ENCODE measurements around the gene OPA3. TPM values are rescaled to one million over a fixed set of nuclear protein-coding genes. Genes with fewer than 3 reads are reported as not detected.

OPA3 gene
- total RNA-seq, 1 donor from 2014 or later = 3.7 TPM

DNA sequence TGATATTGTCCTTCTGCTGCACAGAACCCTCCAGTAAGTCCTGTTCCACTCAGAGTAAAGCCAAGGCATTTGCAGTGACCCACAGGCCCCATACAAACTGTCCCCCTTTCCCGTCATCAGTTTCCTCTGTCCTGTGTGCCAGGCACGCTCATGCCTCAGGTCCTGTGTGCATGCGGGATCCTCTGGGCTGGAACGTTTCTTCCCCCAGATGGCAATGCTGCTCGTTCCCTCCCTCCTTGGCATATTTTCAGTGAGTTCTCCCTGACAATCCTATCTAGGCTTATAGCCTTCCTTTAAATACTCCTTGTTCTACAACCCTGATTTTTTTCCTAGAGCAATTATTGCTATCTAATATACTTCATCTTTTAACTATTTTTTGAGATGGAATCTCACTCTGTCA is 5.7 kb downstream of the OPA3 start:
- peaks cover 6% of the 10 kb centered on the region for H3K4me1 ChIP-seq
- H4K20me1 ChIP-seq (ENCODE audit: low read depth) = no peaks in the 10 kb centered on the region
- no peaks in the 10 kb centered on the region for H3K9me3 ChIP-seq (ENCODE audit: low read depth)
- no peaks in the 10 kb centered on the region for H3K27me3 ChIP-seq
- peaks cover 3% of the 10 kb centered on the region for H3K27me3 Mint-ChIP-seq (ENCODE audit: insufficient read depth, low read depth)
- peaks cover 2% of the 10 kb centered on the region for H3K36me3 Mint-ChIP-seq
- no peak for DNase-seq (ENCODE audit: low spot score)
- H3F3A ChIP-seq (ENCODE audit: low read depth) = peaks cover 4% of the 10 kb centered on the region
- no peak overlapping the region for H3K4me2 ChIP-seq
- H3K4me3 ChIP-seq = no peak overlapping the region
- no peaks in the 10 kb centered on the region for H3K36me3 ChIP-seq
- peak overlapping the region; percentile 82 for H3K27ac Mint-ChIP-seq
- H3K4me1 Mint-ChIP-seq = peaks cover 15% of the 10 kb centered on the region
- H3K27ac ChIP-seq = no peak overlapping the region
- no peak overlapping the region for H3K9ac ChIP-seq
- H3K4me3 Mint-ChIP-seq = peak overlapping the region; percentile 62
- TF ChIP-seq EZH2 (IDR thresholded peaks at IDR 0.05) (no peak), EZH2phosphoT487 (IDR thresholded peaks at IDR 0.05) (no peak)
- TF ChIP-seq, protein P1, sequence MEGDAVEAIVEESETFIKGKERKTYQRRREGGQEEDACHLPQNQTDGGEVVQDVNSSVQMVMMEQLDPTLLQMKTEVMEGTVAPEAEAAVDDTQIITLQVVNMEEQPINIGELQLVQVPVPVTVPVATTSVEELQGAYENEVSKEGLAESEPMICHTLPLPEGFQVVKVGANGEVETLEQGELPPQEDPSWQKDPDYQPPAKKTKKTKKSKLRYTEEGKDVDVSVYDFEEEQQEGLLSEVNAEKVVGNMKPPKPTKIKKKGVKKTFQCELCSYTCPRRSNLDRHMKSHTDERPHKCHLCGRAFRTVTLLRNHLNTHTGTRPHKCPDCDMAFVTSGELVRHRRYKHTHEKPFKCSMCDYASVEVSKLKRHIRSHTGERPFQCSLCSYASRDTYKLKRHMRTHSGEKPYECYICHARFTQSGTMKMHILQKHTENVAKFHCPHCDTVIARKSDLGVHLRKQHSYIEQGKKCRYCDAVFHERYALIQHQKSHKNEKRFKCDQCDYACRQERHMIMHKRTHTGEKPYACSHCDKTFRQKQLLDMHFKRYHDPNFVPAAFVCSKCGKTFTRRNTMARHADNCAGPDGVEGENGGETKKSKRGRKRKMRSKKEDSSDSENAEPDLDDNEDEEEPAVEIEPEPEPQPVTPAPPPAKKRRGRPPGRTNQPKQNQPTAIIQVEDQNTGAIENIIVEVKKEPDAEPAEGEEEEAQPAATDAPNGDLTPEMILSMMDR (IDR thresholded peaks at IDR 0.05) = no peak
- H3K79me2 ChIP-seq (ENCODE audit: low read depth) = peaks cover 37% of the 10 kb centered on the region
- H2AFZ ChIP-seq (replicated peaks) = no peak overlapping the region
- H3K9me3 Mint-ChIP-seq = no peaks in the 10 kb centered on the region

DNA sequence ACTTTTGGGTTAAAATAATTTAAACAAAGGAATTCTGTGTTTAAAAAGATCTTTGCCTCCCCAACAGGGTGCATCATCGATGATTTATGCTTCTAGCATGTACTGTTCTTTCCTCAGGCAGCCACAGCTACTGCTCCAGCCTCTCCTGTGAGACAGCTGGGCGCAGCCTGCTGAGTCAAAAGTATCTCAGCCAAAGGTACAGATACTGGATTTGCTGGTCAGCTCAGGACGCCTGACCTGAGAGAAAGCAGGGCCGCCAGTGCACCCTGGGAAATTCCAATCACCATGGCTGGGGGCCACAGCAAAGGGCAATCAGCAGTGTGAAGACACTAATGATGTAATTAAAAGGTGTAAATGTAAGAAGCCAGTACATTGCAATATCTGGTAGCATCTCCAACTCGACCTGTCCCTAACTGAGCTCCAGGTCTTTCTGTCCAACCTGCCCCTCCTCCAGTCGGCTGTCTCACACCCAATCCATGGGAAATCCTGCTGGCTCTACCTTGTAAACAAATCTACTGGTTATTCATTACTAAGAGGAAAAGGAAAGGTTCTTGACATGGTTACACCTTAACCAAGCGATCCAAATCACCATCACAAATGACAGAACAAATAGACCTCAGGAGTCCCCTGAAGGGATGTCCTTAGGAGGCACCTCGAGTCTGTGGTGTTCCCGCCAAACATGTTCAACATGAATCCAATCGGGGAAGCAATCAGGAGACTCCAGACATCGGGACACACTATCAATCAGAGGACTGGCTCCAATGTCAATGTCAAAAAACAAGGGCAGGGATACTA is 7.3 kb downstream of the OPA3 start:
- peaks cover 7% of the 10 kb centered on the region for H3F3A ChIP-seq (ENCODE audit: low read depth)
- peaks cover 6% of the 10 kb centered on the region for H3K4me1 ChIP-seq
- no peaks in the 10 kb centered on the region for H3K9me3 Mint-ChIP-seq
- H2AFZ ChIP-seq (replicated peaks) = no peak overlapping the region
- no peak for DNase-seq (ENCODE audit: low spot score)
- no peak overlapping the region for H3K27ac Mint-ChIP-seq
- peaks cover 2% of the 10 kb centered on the region for H3K27me3 Mint-ChIP-seq (ENCODE audit: insufficient read depth, low read depth)
- TF ChIP-seq EZH2phosphoT487 (IDR thresholded peaks at IDR 0.05) (no peak), EZH2 (IDR thresholded peaks at IDR 0.05) (no peak)
- TF ChIP-seq, protein P1 (IDR thresholded peaks at IDR 0.05) = no peak
- H3K4me2 ChIP-seq = no peak overlapping the region
- H3K9me3 ChIP-seq (ENCODE audit: low read depth) = no peaks in the 10 kb centered on the region
- H3K27ac ChIP-seq = peak overlapping the region; percentile 63
- H3K9ac ChIP-seq = no peak overlapping the region
- H3K36me3 Mint-ChIP-seq = peaks cover 4% of the 10 kb centered on the region
- no peaks in the 10 kb centered on the region for H3K27me3 ChIP-seq
- H4K20me1 ChIP-seq (ENCODE audit: low read depth) = no peaks in the 10 kb centered on the region
- H3K4me1 Mint-ChIP-seq = peaks cover 9% of the 10 kb centered on the region
- H3K4me3 Mint-ChIP-seq = peak overlapping the region; percentile 22
- H3K4me3 ChIP-seq = no peak overlapping the region
- no peaks in the 10 kb centered on the region for H3K36me3 ChIP-seq
- H3K79me2 ChIP-seq (ENCODE audit: low read depth) = peaks cover 21% of the 10 kb centered on the region

DNA sequence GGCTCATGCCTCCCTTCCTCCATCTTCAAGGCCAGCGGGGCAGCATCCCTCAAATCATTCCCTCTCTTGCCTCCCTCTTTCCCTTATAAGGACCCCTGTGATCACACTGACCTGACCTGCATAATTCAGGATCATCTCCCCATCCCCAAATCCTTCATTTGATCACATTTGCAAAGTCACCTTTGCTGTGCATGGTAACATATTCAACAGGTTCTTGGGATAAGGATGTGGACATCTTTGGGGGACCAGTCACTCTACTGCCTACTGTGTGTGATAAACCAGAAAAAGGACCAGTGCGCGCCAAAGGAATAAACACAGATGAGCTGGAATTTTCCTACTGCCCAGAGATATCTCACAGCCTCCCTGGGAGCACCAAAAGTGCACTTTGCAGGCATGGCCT is 7.9 kb downstream of the OPA3 start:
- Mint-ChIP-seq H3K4me1 (peaks cover 8% of the 10 kb centered on the region), H3K4me3 (no peak overlapping the region), H3K9me3 (no peaks in the 10 kb centered on the region), H3K27me3 (ENCODE audit: insufficient read depth, low read depth) (peaks cover 2% of the 10 kb centered on the region), H3K27ac (no peak overlapping the region), H3K36me3 (peaks cover 3% of the 10 kb centered on the region)
- no peak for DNase-seq (ENCODE audit: low spot score)
- no peaks in the 10 kb centered on the region for H3K9me3 ChIP-seq (ENCODE audit: low read depth)
- no peaks in the 10 kb centered on the region for H3K27me3 ChIP-seq
- H3K4me3 ChIP-seq = no peak overlapping the region
- H3K27ac ChIP-seq = peak overlapping the region; percentile 63
- peaks cover 6% of the 10 kb centered on the region for H3K4me1 ChIP-seq
- H3F3A ChIP-seq (ENCODE audit: low read depth) = peaks cover 10% of the 10 kb centered on the region
- H3K9ac ChIP-seq = no peak overlapping the region
- H3K36me3 ChIP-seq = no peaks in the 10 kb centered on the region
- H3K4me2 ChIP-seq = no peak overlapping the region
- TF ChIP-seq, protein P1 (IDR thresholded peaks at IDR 0.05) = no peak
- TF ChIP-seq EZH2 (IDR thresholded peaks at IDR 0.05) = no peak
- TF ChIP-seq EZH2phosphoT487 (IDR thresholded peaks at IDR 0.05) = no peak
- H4K20me1 ChIP-seq (ENCODE audit: low read depth) = peaks cover 2% of the 10 kb centered on the region
- H3K79me2 ChIP-seq (ENCODE audit: low read depth) = peaks cover 16% of the 10 kb centered on the region
- H2AFZ ChIP-seq (replicated peaks) = no peak overlapping the region
